Measurements from ENCODE around the gene DYNC2H1. TPM values are rescaled to one million over a fixed set of nuclear protein-coding genes. Genes with fewer than 3 reads are reported as not detected.

The DYNC2H1 gene
- total RNA-seq, 1 experiment from 2014 or later: 44.0 TPM

DNA sequence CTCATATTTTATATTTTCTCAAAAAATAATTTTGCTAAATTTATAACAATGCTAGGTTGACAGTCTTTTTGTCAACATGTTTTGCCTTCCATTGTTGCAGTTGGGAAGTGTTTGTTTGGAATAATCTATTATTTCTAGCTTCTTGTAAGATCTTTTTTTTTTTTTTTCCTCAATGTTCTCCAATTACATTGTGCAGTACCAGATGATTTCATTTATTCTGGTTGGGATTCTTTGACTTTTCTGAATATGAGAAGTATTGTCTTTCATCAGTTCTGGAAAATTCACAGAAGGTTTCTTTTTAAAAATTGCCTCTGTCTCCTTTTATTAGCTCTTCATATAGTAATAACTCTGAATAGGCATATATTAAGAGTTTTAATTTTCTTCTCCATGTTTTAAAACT is 245.4 kb downstream of the DYNC2H1 start:
- Histone ChIP-seq H3K4me3 (ENCODE audit: low read depth, low read length, poor library complexity, severe bottlenecking) (no peak overlapping the region), H3K27me3 (replicated peaks; ENCODE audit: insufficient read depth, low read depth, low read length, poor library complexity) (no peaks in the 10 kb centered on the region), H3K9me3 (ENCODE audit: low read depth, low read length, poor library complexity, severe bottlenecking) (no peaks in the 10 kb centered on the region), H3K4me1 (ENCODE audit: insufficient read depth, low read length, poor library complexity, severe bottlenecking) (no peaks in the 10 kb centered on the region), H3K27ac (ENCODE audit: low read depth, low read length, poor library complexity, severe bottlenecking) (no peak overlapping the region), H3K36me3 (ENCODE audit: insufficient read depth, low read length, poor library complexity, severe bottlenecking) (no peaks in the 10 kb centered on the region)
- ChIA-PET POLR2A (ENCODE audit: low non-redundant PET) (no interaction called here), CTCF (no interaction called here)
- no peak for DNase-seq (ENCODE audit: low spot score)
- no peak for TF ChIP-seq CTCF (conservative IDR thresholded peaks at IDR 0.05; ENCODE audit: low read depth, low read length)
- no peak for TF ChIP-seq EZH2 (IDR thresholded peaks at IDR 0.05; ENCODE audit: borderline replicate concordance, low read depth, low read length, poor library complexity, severe bottlenecking)
- no TSS peak for BruUV-seq (replicated peaks)
- intact Hi-C loops (cut with micrococcal nuclease; ENCODE audit: unreplicated experiment): no loop called here

- no peak overlapping the region for H3K4me3 ChIP-seq (ENCODE audit: low read depth, low read length, poor library complexity, severe bottlenecking)
- TF ChIP-seq EZH2 (IDR thresholded peaks at IDR 0.05; ENCODE audit: borderline replicate concordance, low read depth, low read length, poor library complexity, severe bottlenecking) (no peak), CTCF (conservative IDR thresholded peaks at IDR 0.05; ENCODE audit: low read depth, low read length) (no peak)
- H3K4me1 ChIP-seq (ENCODE audit: insufficient read depth, low read length, poor library complexity, severe bottlenecking): no peaks in the 10 kb centered on the region
- H3K9me3 ChIP-seq (ENCODE audit: low read depth, low read length, poor library complexity, severe bottlenecking): no peaks in the 10 kb centered on the region
- DNase-seq (ENCODE audit: low spot score): no peak
- no TSS peak for BruUV-seq (replicated peaks)
- H3K27me3 ChIP-seq (replicated peaks; ENCODE audit: insufficient read depth, low read depth, low read length, poor library complexity): no peaks in the 10 kb centered on the region
- no peaks in the 10 kb centered on the region for H3K36me3 ChIP-seq (ENCODE audit: insufficient read depth, low read length, poor library complexity, severe bottlenecking)
- POLR2A ChIA-PET (ENCODE audit: low non-redundant PET): no interaction called here
- CTCF ChIA-PET: no interaction called here
- intact Hi-C loops (cut with micrococcal nuclease; ENCODE audit: unreplicated experiment): no loop called here
- H3K27ac ChIP-seq (ENCODE audit: low read depth, low read length, poor library complexity, severe bottlenecking): no peak overlapping the region
These were observed 249.0 kb downstream of the DYNC2H1 start for GRCh38 chr11:103358251-103358650.

DNA sequence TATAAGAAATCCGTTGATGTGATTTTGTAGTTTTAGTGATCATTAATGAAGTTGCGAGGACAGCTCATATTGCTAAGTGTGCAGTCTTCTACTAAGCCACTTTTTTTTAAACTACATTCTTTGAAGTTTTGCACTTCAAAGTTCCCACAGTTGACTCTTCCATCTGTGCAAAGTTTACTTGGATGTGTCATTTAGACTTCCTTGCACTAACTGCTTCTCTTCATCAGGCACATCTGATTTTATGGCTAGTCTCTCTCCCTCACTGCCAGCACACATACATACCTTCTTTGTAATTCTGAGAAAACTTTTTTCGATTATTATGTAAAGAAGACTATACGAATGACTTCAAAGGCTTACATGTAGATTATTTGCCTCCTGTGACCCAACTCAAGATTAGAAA is 250.0 kb downstream of the DYNC2H1 start:
- BruUV-seq (replicated peaks): no TSS peak
- Histone ChIP-seq H3K4me1 (ENCODE audit: insufficient read depth, low read length, poor library complexity, severe bottlenecking) (no peaks in the 10 kb centered on the region), H3K36me3 (ENCODE audit: insufficient read depth, low read length, poor library complexity, severe bottlenecking) (no peaks in the 10 kb centered on the region), H3K4me3 (ENCODE audit: low read depth, low read length, poor library complexity, severe bottlenecking) (no peak overlapping the region), H3K27me3 (replicated peaks; ENCODE audit: insufficient read depth, low read depth, low read length, poor library complexity) (no peaks in the 10 kb centered on the region), H3K9me3 (ENCODE audit: low read depth, low read length, poor library complexity, severe bottlenecking) (no peaks in the 10 kb centered on the region), H3K27ac (ENCODE audit: low read depth, low read length, poor library complexity, severe bottlenecking) (no peak overlapping the region)
- TF ChIP-seq EZH2 (IDR thresholded peaks at IDR 0.05; ENCODE audit: borderline replicate concordance, low read depth, low read length, poor library complexity, severe bottlenecking) (no peak), CTCF (conservative IDR thresholded peaks at IDR 0.05; ENCODE audit: low read depth, low read length) (no peak)
- ChIA-PET POLR2A (ENCODE audit: low non-redundant PET) (no interaction called here), CTCF (no interaction called here)
- DNase-seq (ENCODE audit: low spot score): no peak
- intact Hi-C loops (cut with micrococcal nuclease; ENCODE audit: unreplicated experiment): no loop called here

Measured in A673 (cell line).